ENCODE results near the gene COX5A.

DNA sequence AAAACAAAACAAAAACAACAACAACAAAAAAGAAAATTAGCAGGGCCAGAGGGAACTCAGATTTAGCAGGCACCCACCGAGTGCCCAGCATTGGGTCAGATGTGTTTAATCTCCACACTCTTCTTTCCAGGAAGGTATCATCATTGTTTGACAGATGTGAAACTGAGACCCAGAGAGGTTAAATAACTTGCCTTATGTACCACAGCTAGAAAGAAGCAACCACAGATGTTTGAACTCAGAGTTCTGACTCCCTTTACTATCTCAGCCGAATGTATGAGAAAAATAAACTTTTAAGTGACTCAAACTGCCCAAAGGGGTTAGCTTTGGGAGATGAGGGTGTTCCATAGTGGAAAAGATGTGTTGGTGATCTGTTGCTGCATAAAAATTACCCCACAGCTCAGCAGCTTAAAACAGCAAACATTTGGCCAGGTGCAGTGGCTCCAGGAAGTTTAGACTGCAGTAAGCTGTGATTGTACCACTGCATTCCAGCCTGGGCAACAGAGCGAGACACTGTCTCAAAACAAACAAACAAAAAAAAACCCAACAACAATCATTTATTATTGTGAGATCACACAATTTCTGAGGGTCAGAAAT lies 23.2 kb upstream of the COX5A start:
- TF ChIP-seq EP300 (IDR thresholded peaks at IDR 0.05), result no peak
- TF ChIP-seq, protein P1, sequence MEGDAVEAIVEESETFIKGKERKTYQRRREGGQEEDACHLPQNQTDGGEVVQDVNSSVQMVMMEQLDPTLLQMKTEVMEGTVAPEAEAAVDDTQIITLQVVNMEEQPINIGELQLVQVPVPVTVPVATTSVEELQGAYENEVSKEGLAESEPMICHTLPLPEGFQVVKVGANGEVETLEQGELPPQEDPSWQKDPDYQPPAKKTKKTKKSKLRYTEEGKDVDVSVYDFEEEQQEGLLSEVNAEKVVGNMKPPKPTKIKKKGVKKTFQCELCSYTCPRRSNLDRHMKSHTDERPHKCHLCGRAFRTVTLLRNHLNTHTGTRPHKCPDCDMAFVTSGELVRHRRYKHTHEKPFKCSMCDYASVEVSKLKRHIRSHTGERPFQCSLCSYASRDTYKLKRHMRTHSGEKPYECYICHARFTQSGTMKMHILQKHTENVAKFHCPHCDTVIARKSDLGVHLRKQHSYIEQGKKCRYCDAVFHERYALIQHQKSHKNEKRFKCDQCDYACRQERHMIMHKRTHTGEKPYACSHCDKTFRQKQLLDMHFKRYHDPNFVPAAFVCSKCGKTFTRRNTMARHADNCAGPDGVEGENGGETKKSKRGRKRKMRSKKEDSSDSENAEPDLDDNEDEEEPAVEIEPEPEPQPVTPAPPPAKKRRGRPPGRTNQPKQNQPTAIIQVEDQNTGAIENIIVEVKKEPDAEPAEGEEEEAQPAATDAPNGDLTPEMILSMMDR (IDR thresholded peaks at IDR 0.05), result no peak
